Caco-2 (cell line): ENCODE measurements around the gene LMOD1. TPM values are rescaled to one million over a fixed set of nuclear protein-coding genes. Genes with fewer than 3 reads are reported as not detected.

Source experiments
- BruUV-seq: library from RNA; stranded (reverse); fragments of 400-500 nt; replicated peaks from 2 replicates; lab custom pipeline; 2021; lab: Mats Ljungman, UMichigan
- CTCF ChIA-PET: fragments of 300-600 bp; sonication (Branson Sonifier 250); formaldehyde crosslinking; loops from one replicate; lab custom pipeline; 2022; ENCODE audit warnings: antibody characterized with exemption; lab: Charles Lee
- POLR2A ChIA-PET: fragments of 300-600 bp; sonication (Branson Sonifier 250); formaldehyde crosslinking; loops from one replicate; lab custom pipeline; 2022; ENCODE audit warnings: antibody characterized with exemption; lab: Charles Lee
- DNase-seq, 2 experiments: peaks; one replicate each; pipeline versions ENCODE4 v3.0.0 to v3.0.0-alpha.2; 2020 to 2022
- H3K27me3 ChIP-seq: replicated peaks from 2 replicates; pipeline ENCODE4 v1.6.0; 2011; ENCODE audit warnings: low read length; ENCODE audit not compliant: control insufficient read depth, insufficient read depth
- H3K36me3 ChIP-seq: 2 replicates; pipeline ENCODE4 v1.5.1; 2011; ENCODE audit warnings: low read length; ENCODE audit not compliant: control insufficient read depth, insufficient read depth
- H3K4me1 ChIP-seq: fragments of 250-450 bp; sonication (Bioruptor Pico); 2 replicates; pipeline ENCODE4 v1.5.1; 2020; ENCODE audit warnings: mild to moderate bottlenecking
- H3K4me3 ChIP-seq: 2 replicates; pipeline ENCODE4 v1.5.1; 2011; ENCODE audit warnings: low read depth, mild to moderate bottlenecking, control low read depth, low read length
- H3K9me3 ChIP-seq: fragments of 250-450 bp; sonication (Bioruptor Pico); 2 replicates; pipeline ENCODE4 v1.5.1; 2020; ENCODE audit warnings: mild to moderate bottlenecking, moderate library complexity
- H3K27ac Mint-ChIP-seq: one replicate; pipeline ENCODE4 v1.8.0; 2022; ENCODE audit warnings: mixed read lengths; ENCODE audit not compliant: unreplicated experiment
- H3K27me3 Mint-ChIP-seq: one replicate; pipeline ENCODE4 v1.8.0; 2022; ENCODE audit warnings: mixed read lengths; ENCODE audit not compliant: insufficient read depth, unreplicated experiment
- H3K36me3 Mint-ChIP-seq: one replicate; pipeline ENCODE4 v1.8.0; 2022; ENCODE audit warnings: mild to moderate bottlenecking, mixed read lengths; ENCODE audit not compliant: insufficient read depth, unreplicated experiment
- H3K4me1 Mint-ChIP-seq: one replicate; pipeline ENCODE4 v1.8.0; 2022; ENCODE audit warnings: low read depth, mixed read lengths; ENCODE audit not compliant: unreplicated experiment
- H3K4me3 Mint-ChIP-seq: one replicate; pipeline ENCODE4 v1.8.0; 2022; ENCODE audit warnings: mild to moderate bottlenecking, moderate library complexity, mixed read lengths; ENCODE audit not compliant: unreplicated experiment
- H3K9me3 Mint-ChIP-seq: one replicate; pipeline ENCODE4 v1.8.0; 2022; ENCODE audit warnings: mixed read lengths; ENCODE audit not compliant: unreplicated experiment
- CTCF ChIP-seq, 2 experiments: fragments of 200-600 bp in 1 of 2; IDR thresholded peaks; 1 replicate in 1 of 2; 2 replicates in 1 of 2; pipeline versions ENCODE4 v1.5.1 to v1.8.0; 2011 to 2022; ENCODE audit warnings: antibody characterized with exemption in 1 of 2, control low read depth in 1 of 2, inconsistent platforms in 1 of 2, low read depth in 1 of 2, low read length in 1 of 2, mild to moderate bottlenecking in 1 of 2, moderate library complexity in 1 of 2; ENCODE audit not compliant: insufficient read depth in 1 of 2, severe bottlenecking in 1 of 2, unreplicated experiment in 1 of 2
- intact Hi-C: fragments of 100-400 bp; cut with micrococcal nuclease; formaldehyde crosslinking; loops from one replicate; pipeline ENCODE4 v1.10.0; 2022; ENCODE audit not compliant: unreplicated experiment
- total RNA-seq: library from RNA; stranded (reverse); gene quantifications from 2 replicates; pipeline ENCODE4 v1.2.3, GENCODE V29; 2022

LMOD1 gene
- total RNA-seq, 1 experiment from 2014 or later = 0.11 TPM

- POLR2A ChIA-PET = no interaction called here
- H3K27ac Mint-ChIP-seq = no peak overlapping the region
- H3K4me3 Mint-ChIP-seq = no peak overlapping the region
- TF ChIP-seq CTCF (IDR thresholded peaks at IDR 0.05; ENCODE audit: insufficient read depth in 1 of 2, low read depth in 1 of 2, low read length in 1 of 2, severe bottlenecking in 1 of 2, unreplicated experiment in 1 of 2) = no peak
- H3K36me3 ChIP-seq = no peaks in the 10 kb centered on the region
- H3K27me3 ChIP-seq = no peaks in the 10 kb centered on the region
- H3K36me3 Mint-ChIP-seq = no peaks in the 10 kb centered on the region
- H3K4me1 Mint-ChIP-seq = no peaks in the 10 kb centered on the region
- no peaks in the 10 kb centered on the region for H3K27me3 Mint-ChIP-seq
- BruUV-seq = no TSS peak
- intact Hi-C loops = no loop called here
- H3K4me1 ChIP-seq = no peaks in the 10 kb centered on the region
- DNase-seq = no peak
- H3K9me3 ChIP-seq = no peaks in the 10 kb centered on the region
- no peaks in the 10 kb centered on the region for H3K9me3 Mint-ChIP-seq
- H3K4me3 ChIP-seq = no peak overlapping the region
- CTCF ChIA-PET = interaction anchor here (0.7 to 2.4 kb wide), 6 partner anchors 12 to 994 kb away, joined by 3 to 41 read pairs (median 6); partner anchors contain the start of gene RNPEP
These were observed 51.8 kb downstream of the LMOD1 start for GRCh38 chr1:201894343-201895119.

GRCh38 chr1:201893431-201893830 is 52.9 kb downstream of the LMOD1 start:
- H3K27ac Mint-ChIP-seq = no peak overlapping the region
- intact Hi-C loops = no loop called here
- H3K9me3 Mint-ChIP-seq = no peaks in the 10 kb centered on the region

GRCh38 chr1:201892211-201892610 is 54.1 kb downstream of the LMOD1 start:
- CTCF ChIA-PET = no interaction called here

More at GRCh38 chr1:201893431-201893830, 52.9 kb downstream of the LMOD1 start:
- Histone ChIP-seq H3K4me1 (no peaks in the 10 kb centered on the region), H3K36me3 (no peaks in the 10 kb centered on the region), H3K4me3 (no peak overlapping the region), H3K9me3 (no peaks in the 10 kb centered on the region), H3K27me3 (no peaks in the 10 kb centered on the region)
- no peaks in the 10 kb centered on the region for H3K4me1 Mint-ChIP-seq
- no peaks in the 10 kb centered on the region for H3K27me3 Mint-ChIP-seq
- ChIA-PET POLR2A (no interaction called here), CTCF (interaction anchor here (1.4 to 1.7 kb wide), 2 partner anchors 11 to 16 kb away, joined by 3 to 6 read pairs; no protein-coding TSS in a partner anchor)
- BruUV-seq = no TSS peak
- H3K36me3 Mint-ChIP-seq = no peaks in the 10 kb centered on the region
- no peak for TF ChIP-seq CTCF (IDR thresholded peaks at IDR 0.05; ENCODE audit: insufficient read depth in 1 of 2, low read depth in 1 of 2, low read length in 1 of 2, severe bottlenecking in 1 of 2, unreplicated experiment in 1 of 2)
- no peak for DNase-seq
- H3K4me3 Mint-ChIP-seq = no peak overlapping the region

More at GRCh38 chr1:201892211-201892610, 54.1 kb downstream of the LMOD1 start:
- DNase-seq = no peak
- intact Hi-C loops = no loop called here
- no peaks in the 10 kb centered on the region for H3K9me3 Mint-ChIP-seq
- POLR2A ChIA-PET = interaction anchor here (1.0 kb wide), 1 partner anchor 115 kb away, joined by 3 read pairs; no protein-coding TSS in a partner anchor
- H3K4me1 Mint-ChIP-seq = peaks cover under 1% of the 10 kb centered on the region
- no peak for TF ChIP-seq CTCF (IDR thresholded peaks at IDR 0.05; ENCODE audit: insufficient read depth in 1 of 2, low read depth in 1 of 2, low read length in 1 of 2, severe bottlenecking in 1 of 2, unreplicated experiment in 1 of 2)
- no peaks in the 10 kb centered on the region for H3K27me3 ChIP-seq
- no peaks in the 10 kb centered on the region for H3K36me3 ChIP-seq
- H3K36me3 Mint-ChIP-seq = no peaks in the 10 kb centered on the region
- no peaks in the 10 kb centered on the region for H3K4me1 ChIP-seq
- H3K4me3 Mint-ChIP-seq = no peak overlapping the region
- H3K4me3 ChIP-seq = no peak overlapping the region
- BruUV-seq = no TSS peak
- H3K27ac Mint-ChIP-seq = no peak overlapping the region
- H3K9me3 ChIP-seq = no peaks in the 10 kb centered on the region
- no peaks in the 10 kb centered on the region for H3K27me3 Mint-ChIP-seq
